HG03575 (cell line): ENCODE measurements around the gene TSNAX.
A peak's percentile ranks its signal among the peaks of the same experiment; 100 is the strongest.

ENCODE experiments used
- ATAC-seq: cut with Tn5 transposase; IDR thresholded peaks from one replicate; pipeline ENCODE4 v1.9.1; 2021; ENCODE audit not compliant: unreplicated experiment, insufficient number of reproducible peaks, low FRiP score; ENCODE audit errors: extremely low read depth

Gene TSNAX

GRCh38 chr1:231515748-231516147, 12.7 kb upstream of the TSNAX start:
- no peak for ATAC-seq

DNA sequence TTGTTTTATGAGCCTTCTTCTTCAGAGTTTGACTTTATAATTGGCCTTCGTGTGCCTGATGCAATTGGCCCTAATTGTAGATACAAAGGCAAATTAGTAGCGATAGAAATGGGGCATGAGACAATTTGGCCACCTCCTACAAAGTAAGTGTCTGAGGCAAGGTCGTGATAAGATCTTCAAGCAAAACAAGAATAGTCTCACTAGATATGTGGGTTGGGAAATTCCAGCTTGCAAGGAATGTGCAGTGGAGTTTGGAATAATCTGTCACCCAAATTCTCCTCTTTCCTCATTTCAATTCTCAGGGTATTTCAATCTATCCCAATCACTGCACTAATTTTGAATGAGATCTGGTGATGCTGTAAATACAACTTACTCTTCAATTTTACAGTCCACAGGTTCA, 11.4 kb upstream of the TSNAX start:
- no peak for ATAC-seq

DNA sequence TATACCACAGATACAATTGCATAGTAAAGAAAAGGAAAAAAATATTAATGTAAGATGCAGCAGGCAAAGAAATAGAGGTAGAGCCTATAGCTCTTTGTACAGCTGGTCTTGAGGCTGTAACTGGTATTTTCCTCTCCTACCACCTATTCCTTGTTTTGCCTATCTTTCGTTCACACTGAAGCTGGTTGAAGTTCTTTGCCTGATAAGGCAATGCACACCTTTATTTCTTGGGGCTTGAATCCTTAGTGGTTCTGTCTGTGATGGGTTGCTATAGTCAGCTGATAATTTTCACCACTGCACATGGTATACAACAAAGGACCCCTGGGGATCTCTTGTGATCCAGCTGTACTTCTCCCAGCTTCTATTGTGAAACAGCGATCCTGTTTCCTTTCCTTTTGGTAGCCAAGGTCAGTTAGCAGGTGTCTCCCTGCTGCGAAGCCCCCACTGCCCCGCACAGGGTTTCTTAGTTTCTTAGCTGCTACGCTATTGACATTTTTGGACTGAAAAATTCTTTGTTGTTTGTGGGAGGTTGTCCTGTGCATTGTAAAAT, 9.9 kb upstream of the TSNAX start:
- no peak for ATAC-seq

DNA sequence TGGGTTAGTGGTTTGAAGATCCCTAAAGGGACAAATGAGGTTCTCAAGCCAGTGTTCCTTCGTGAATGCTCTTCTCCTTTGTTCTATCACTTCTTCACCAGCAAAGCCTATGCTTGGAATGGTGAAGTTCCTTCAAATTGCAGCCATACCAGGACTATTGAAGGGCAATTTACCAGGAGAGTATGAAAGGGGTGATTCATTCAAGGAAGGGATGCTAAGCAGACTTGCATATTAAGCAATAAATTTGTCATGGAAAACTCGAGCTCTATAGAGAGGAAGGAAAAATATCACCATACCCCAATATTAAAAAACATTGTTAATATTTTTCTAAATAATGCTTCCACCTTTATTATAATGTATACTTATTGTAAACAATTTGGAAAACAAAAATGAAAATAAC, 9.3 kb upstream of the TSNAX start:
- ATAC-seq, result no peak

- ATAC-seq, result no peak
Measured at GRCh38 chr1:231522038-231522437, 6.4 kb upstream of the TSNAX start.

GRCh38 chr1:231522931-231523642, 5.4 kb upstream of the TSNAX start:
- no peak for ATAC-seq

DNA sequence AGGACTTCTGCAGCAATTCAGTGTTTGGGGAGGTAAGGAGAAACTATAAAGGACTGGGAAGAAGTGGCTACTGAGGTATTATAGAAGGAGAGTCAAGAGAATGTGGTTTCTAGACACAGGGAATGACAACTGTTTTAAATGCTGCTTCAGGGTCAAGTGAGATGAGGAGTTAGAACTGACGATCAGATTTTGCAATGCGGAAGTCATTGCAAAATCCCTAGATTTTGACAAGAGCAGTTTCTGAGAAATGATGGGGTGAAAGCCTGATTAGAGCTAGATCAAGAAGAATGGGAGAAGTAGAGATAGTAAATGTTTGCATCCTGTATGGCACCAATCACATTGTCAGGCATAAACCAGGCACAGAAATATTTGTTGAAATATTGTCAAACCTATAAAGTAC, 4.7 kb upstream of the TSNAX start:
- no peak for ATAC-seq

- ATAC-seq, result no peak
Measured at GRCh38 chr1:231526536-231526935, 1.9 kb upstream of the TSNAX start.

GRCh38 chr1:231527586-231528171, 790 bp upstream of the TSNAX start:
- ATAC-seq, result peak; percentile 2

GRCh38 chr1:231533240-231533639, 4.8 kb downstream of the TSNAX start:
- no peak for ATAC-seq

- no peak for ATAC-seq
Measured at GRCh38 chr1:231534703-231535159, 6.3 kb downstream of the TSNAX start.

- ATAC-seq, result no peak
Measured at GRCh38 chr1:231536099-231536498, 7.6 kb downstream of the TSNAX start.

DNA sequence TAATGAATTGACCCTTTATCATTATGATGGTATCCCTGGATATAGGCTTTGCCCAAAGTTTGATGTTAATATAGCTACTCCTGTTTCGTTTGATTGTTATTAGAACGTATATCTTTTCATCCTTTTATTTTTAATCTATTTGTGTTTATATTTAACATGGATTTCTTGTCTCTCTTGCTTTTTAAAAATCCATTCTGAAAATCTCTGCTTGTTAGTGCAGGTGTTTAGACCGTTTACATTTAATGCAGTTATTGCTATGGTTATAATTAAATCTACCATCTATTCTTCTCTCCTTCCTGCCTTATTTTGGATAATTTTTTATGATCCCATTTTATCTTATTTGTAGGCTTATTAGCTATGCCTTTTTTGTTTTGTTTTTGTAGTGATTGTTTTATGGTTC, 12.4 kb downstream of the TSNAX start:
- ATAC-seq, result no peak

DNA sequence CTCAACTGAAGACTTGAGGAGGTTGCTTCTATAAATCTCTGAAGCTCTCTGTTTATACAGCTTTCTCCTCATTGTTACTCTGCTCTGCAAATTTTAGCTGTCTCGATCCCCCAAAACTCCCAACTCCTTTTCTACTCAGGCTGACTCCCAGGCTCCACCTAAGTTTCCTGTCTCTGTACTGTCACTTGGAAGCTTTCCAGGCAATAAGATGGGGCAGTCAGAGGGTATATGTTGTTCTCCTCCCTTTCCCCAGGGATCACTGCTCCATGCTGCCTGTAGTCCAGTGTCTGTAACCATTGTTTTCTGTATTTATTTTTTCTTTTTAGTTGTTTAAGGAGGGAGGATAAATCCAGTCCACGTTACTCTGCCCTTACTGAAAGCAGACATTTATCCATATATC, 13.4 kb downstream of the TSNAX start:
- ATAC-seq, result no peak

- no peak for ATAC-seq
Measured at GRCh38 chr1:231544943-231545592, 16.6 kb downstream of the TSNAX start.

DNA sequence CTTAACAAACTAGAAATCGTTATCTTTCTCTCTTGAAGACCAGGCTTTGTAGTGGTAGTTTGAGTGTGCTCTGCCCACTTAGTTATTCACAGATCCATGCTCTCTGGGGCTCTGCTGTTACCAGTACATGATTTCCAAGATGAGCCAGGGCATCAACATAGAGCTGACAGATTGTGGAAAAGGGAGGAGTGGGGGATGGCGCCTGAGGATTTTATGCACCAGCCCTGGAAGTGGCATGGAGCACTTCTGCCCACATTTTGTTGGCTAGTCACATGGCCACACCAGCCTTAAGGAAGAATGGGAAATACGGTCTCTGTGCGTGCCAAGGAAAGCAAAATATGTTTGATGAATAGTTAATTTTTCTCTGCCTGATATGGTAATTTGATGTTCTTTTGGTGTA, 18.2 kb downstream of the TSNAX start:
- ATAC-seq, result no peak

- no peak for ATAC-seq
Measured at GRCh38 chr1:231549733-231550447, 21.4 kb downstream of the TSNAX start.

DNA sequence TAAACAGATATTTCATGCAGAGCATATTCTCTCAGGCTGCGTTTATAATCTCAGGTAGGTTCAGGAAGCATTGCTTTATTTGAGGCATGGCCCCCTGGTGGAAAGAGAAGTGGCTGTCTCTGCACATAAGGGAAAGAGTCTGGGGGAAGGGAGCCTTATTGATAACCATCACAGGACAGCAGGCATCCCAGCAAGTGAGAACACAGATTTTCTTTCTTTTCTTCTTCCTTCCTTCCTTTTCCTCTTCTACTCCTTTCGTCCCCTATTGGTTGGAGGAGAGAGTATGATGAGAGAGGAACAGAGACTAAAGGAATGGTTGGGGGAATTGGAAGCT, 21.9 kb downstream of the TSNAX start:
- ATAC-seq, result no peak

- no peak for ATAC-seq
Measured at GRCh38 chr1:231553320-231553719, 24.9 kb downstream of the TSNAX start.

- ATAC-seq, result no peak
Measured at GRCh38 chr1:231554969-231555368, 26.5 kb downstream of the TSNAX start.
